K562 (cell line): ENCODE measurements around the gene ERMARD. TPM values are rescaled to one million over a fixed set of nuclear protein-coding genes. Genes with fewer than 3 reads are reported as not detected.

Experiments used
- ATAC-seq: fragments of 200-7000 bp; cut with Tn5 transposase; 3 replicates; pipeline ENCODE4 v1.9.1; 2020; ENCODE audit warnings: moderate library complexity
- BruUV-seq: library from RNA; stranded (reverse); fragments of 400-500 nt; replicated peaks from 2 replicates; lab custom pipeline; 2021; lab: Mats Ljungman, UMichigan
- CTCF ChIA-PET: fragments of 300-600 bp; formaldehyde crosslinking; extraction: SDS; loops from one replicate; lab custom pipeline; 2021; ENCODE audit warnings: low intra/inter-chr PET ratio; lab: Yijun Ruan, JAX
- POLR2A ChIA-PET: fragments of 300-600, 350-650 bp; sonication (Branson Sonifier 250); formaldehyde crosslinking; extraction: SDS; loops from one replicate; lab custom pipeline; 2021; ENCODE audit warnings: antibody characterized with exemption, inconsistent platforms; lab: Yijun Ruan, JAX
- DNase-seq, 4 experiments: peaks; one replicate each; pipeline versions ENCODE4 v3.0.0 to v3.0.0-alpha.2; 2011 to 2018; ENCODE audit warnings: low spot score in 3 of 4, mixed read lengths in 3 of 4; ENCODE audit errors: extremely low read depth in 1 of 4
- FAIRE-seq: peaks from 2 replicates; lab custom pipeline; 2011; peaks lifted over from hg19 to GRCh38; lab: Jason Lieb, UNC
- H2AFZ ChIP-seq: 2 replicates; pipeline ENCODE4 v1.6.0; 2011; ENCODE audit warnings: low read depth, low read length, control low read depth, inconsistent platforms
- H3K27ac ChIP-seq: fragments of 200-600 bp; 3 replicates; pipeline ENCODE4 v1.8.0; 2011; ENCODE audit warnings: low read depth, mild to moderate bottlenecking, control low read depth, inconsistent platforms, low read length, moderate library complexity, mixed read lengths; ENCODE audit errors: extremely low read depth
- H3K27me3 ChIP-seq, 2 experiments: fragments of 300-600 bp in 1 of 2; 2 replicates in 1 of 2; 3 replicates in 1 of 2; pipeline versions ENCODE4 v1.6.0 to v1.8.0; 2011; ENCODE audit warnings: inconsistent platforms in 2 of 2, low read length in 2 of 2, mild to moderate bottlenecking in 1 of 2, mixed read lengths in 1 of 2, moderate library complexity in 1 of 2; ENCODE audit not compliant: control insufficient read depth in 2 of 2, insufficient read depth in 2 of 2
- H3K36me3 ChIP-seq: fragments of 300-600 bp; 3 replicates; pipeline ENCODE4 v1.8.0; 2011; ENCODE audit warnings: mild to moderate bottlenecking, low read length, inconsistent platforms; ENCODE audit not compliant: control insufficient read depth, insufficient read depth
- H3K4me1 ChIP-seq, 2 experiments: fragments of 200-600 bp in 1 of 2; replicated peaks in 1 of 2; 2 replicates in 1 of 2; 3 replicates in 1 of 2; pipeline versions ENCODE4 v1.5.1 to v1.8.0; 2011; ENCODE audit warnings: inconsistent platforms in 2 of 2, low read length in 2 of 2, mild to moderate bottlenecking in 1 of 2, mixed read lengths in 1 of 2, moderate library complexity in 1 of 2; ENCODE audit not compliant: control insufficient read depth in 2 of 2, insufficient read depth in 2 of 2
- H3K4me2 ChIP-seq: 2 replicates; pipeline ENCODE4 v1.6.1; 2011; ENCODE audit warnings: low read length, control low read depth, inconsistent platforms, mixed read lengths; ENCODE audit not compliant: insufficient read depth
- H3K4me3 ChIP-seq: fragments of 200-600 bp; sonication (generic), shearing (Covaris generic); 2 replicates; pipeline ENCODE4 v1.5.1; 2016; ENCODE audit warnings: control low read depth, inconsistent platforms
- H3K79me2 ChIP-seq: fragments of 200-600 bp; 3 replicates; pipeline ENCODE4 v1.8.0; 2011; ENCODE audit warnings: low read length, inconsistent platforms; ENCODE audit not compliant: control insufficient read depth, insufficient read depth
- H3K9ac ChIP-seq, 2 experiments: 2 replicates each; pipeline versions ENCODE4 v1.6.0 to v1.6.1; 2011; ENCODE audit warnings: low read depth in 2 of 2, low read length in 2 of 2, control low read depth in 1 of 2, inconsistent platforms in 1 of 2, mild to moderate bottlenecking in 1 of 2, mixed read lengths in 1 of 2; ENCODE audit not compliant: insufficient read depth in 1 of 2
- H3K9me1 ChIP-seq: one replicate; pipeline ENCODE4 v1.6.0; 2011; ENCODE audit warnings: inconsistent platforms, mild to moderate bottlenecking, low read length, moderate library complexity; ENCODE audit not compliant: control insufficient read depth, insufficient read depth
- H3K9me3 ChIP-seq: replicated peaks from 2 replicates; pipeline ENCODE4 v1.5.1; 2011; ENCODE audit warnings: low read depth, low read length, inconsistent platforms; ENCODE audit not compliant: control insufficient read depth, insufficient read depth
- H4K20me1 ChIP-seq: replicated peaks from 2 replicates; pipeline ENCODE4 v1.6.1; 2011; ENCODE audit warnings: low read length, inconsistent platforms, mixed read lengths; ENCODE audit not compliant: control insufficient read depth, insufficient read depth
- TEAD4 ChIP-seq, 2 experiments: sonication (generic) in 1 of 2; formaldehyde crosslinking in 1 of 2; IDR thresholded peaks; 2 replicates each; pipeline versions ENCODE4 v1.6.1 to v1.8.0; 2012 to 2022; ENCODE audit warnings: borderline replicate concordance in 1 of 2, inconsistent platforms in 1 of 2, low read length in 1 of 2, mild to moderate bottlenecking in 1 of 2, missing genetic modification reagents in 1 of 2
- in situ Hi-C: fragments of 300-500 bp; cut with MboI; formaldehyde crosslinking; loops from 4 replicates; pipeline ENCODE4 v1.15.0; 2018; ENCODE audit warnings: inconsistent platforms, mixed read lengths
- intact Hi-C: fragments of 100-400 bp; cut with micrococcal nuclease; formaldehyde crosslinking; loops from 2 replicates; pipeline ENCODE4 v1.14.2; 2022
- polyA plus RNA-seq, 8 experiments: library from polyadenylated mRNA; depleted of rRNA in 4 of 8; stranded (reverse) in 5 of 8; unstranded in 3 of 8; fragments of >200 nt; fragmentation: Nextera tagmentation in 2 of 8; fragmentation: Illumina TruSeq in 1 of 8; extraction: Ambion mirVana in 2 of 8; extraction: Trizol in 1 of 8; gene quantifications; 2 replicates each; pipeline versions ENCODE4 v1.2.1 to v1.2.3, GENCODE V29; 2011 to 2014; ENCODE audit warnings: inconsistent platforms in 1 of 8, missing spikeins in 1 of 8
- total RNA-seq, 7 experiments: library from RNA; depleted of rRNA in 6 of 7; stranded (reverse); fragments of >200 nt in 6 of 7; fragmentation: Illumina TruSeq in 2 of 7; extraction: Trizol in 2 of 7; gene quantifications; 2 replicates each; pipeline versions ENCODE4 v1.2.1 to v1.2.3, GENCODE V29; 2011 to 2021; ENCODE audit warnings: low replicate concordance in 1 of 7
- TF ChIP-seq, protein P1 (sequence below), 2 experiments: fragments of 450-650 bp; IDR thresholded peaks; 2 replicates each; pipeline ENCODE4 v1.6.1; 2018; ENCODE audit warnings: mild to moderate bottlenecking in 2 of 2, low read depth in 1 of 2; ENCODE audit not compliant: partially characterized antibody in 2 of 2

ERMARD gene
- total and polyA plus RNA-seq, 9 of the 15 experiments (the other 6 are each of a cell fraction or from before 2014, with no cell fraction given): 14.5 to 68.6 (median 27.7) TPM

- Histone ChIP-seq H3K9me1 (no peaks in the 10 kb centered on the region), H3K4me3 (no peak overlapping the region), H3K27me3 (no peaks in the 10 kb centered on the region), H2AFZ (peak overlapping the region; percentile 0; the same call in 1 of the 2 replicates), H4K20me1 (peaks cover 6% of the 10 kb centered on the region), H3K27ac (no peak overlapping the region), H3K79me2 (peaks cover 17% of the 10 kb centered on the region), H3K9me3 (no peaks in the 10 kb centered on the region), H3K4me1 (peaks cover 25 to 26% of the 10 kb centered on the region in 2 experiments), H3K36me3 (no peaks in the 10 kb centered on the region), H3K9ac (no peak overlapping the region), H3K4me2 (no peak overlapping the region)
- FAIRE-seq: no peak
- TF ChIP-seq TEAD4 (IDR thresholded peaks at IDR 0.05; ENCODE audit: low read length) (no peak), TEAD4 (CRISPR knock-in tag; IDR thresholded peaks at IDR 0.05; ENCODE audit: borderline replicate concordance) (no peak)
- TF ChIP-seq, protein P1, sequence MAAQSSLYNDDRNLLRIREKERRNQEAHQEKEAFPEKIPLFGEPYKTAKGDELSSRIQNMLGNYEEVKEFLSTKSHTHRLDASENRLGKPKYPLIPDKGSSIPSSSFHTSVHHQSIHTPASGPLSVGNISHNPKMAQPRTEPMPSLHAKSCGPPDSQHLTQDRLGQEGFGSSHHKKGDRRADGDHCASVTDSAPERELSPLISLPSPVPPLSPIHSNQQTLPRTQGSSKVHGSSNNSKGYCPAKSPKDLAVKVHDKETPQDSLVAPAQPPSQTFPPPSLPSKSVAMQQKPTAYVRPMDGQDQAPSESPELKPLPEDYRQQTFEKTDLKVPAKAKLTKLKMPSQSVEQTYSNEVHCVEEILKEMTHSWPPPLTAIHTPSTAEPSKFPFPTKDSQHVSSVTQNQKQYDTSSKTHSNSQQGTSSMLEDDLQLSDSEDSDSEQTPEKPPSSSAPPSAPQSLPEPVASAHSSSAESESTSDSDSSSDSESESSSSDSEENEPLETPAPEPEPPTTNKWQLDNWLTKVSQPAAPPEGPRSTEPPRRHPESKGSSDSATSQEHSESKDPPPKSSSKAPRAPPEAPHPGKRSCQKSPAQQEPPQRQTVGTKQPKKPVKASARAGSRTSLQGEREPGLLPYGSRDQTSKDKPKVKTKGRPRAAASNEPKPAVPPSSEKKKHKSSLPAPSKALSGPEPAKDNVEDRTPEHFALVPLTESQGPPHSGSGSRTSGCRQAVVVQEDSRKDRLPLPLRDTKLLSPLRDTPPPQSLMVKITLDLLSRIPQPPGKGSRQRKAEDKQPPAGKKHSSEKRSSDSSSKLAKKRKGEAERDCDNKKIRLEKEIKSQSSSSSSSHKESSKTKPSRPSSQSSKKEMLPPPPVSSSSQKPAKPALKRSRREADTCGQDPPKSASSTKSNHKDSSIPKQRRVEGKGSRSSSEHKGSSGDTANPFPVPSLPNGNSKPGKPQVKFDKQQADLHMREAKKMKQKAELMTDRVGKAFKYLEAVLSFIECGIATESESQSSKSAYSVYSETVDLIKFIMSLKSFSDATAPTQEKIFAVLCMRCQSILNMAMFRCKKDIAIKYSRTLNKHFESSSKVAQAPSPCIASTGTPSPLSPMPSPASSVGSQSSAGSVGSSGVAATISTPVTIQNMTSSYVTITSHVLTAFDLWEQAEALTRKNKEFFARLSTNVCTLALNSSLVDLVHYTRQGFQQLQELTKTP (IDR thresholded peaks at IDR 0.05; ENCODE audit: low read depth in 1 of 2, partially characterized antibody in 2 of 2): no peak
- intact Hi-C loops (no loop called here), in situ Hi-C loops (no loop called here)
- CTCF ChIA-PET: no interaction called here
- no peak for DNase-seq
- POLR2A ChIA-PET: interaction anchor here (0.9 to 2.9 kb wide), 5 partner anchors 8 to 25 kb away, joined by 3 to 22 read pairs (median 5); partner anchors contain the start of genes C6orf120, DYNLT2, ERMARD and WDR27
- ATAC-seq: no peak
- no TSS peak for BruUV-seq
These were observed 24.5 kb upstream of the ERMARD start for GRCh38 chr6:169726963-169727362.
